Astrocyte (in vitro differentiated cells and primary cell): ENCODE data around the gene MTUS2. TPM values are rescaled to one million over a fixed set of nuclear protein-coding genes. Genes with fewer than 3 reads are reported as not detected.

Experiments used
- DNase-seq: peaks from one replicate; pipeline ENCODE4 v3.0.0-alpha.2; 2010; ENCODE audit warnings: low read depth
- FAIRE-seq: peaks from 2 replicates; lab custom pipeline; 2011; peaks lifted over from hg19 to GRCh38; lab: Jason Lieb, UNC
- H2AFZ ChIP-seq: 2 replicates; pipeline ENCODE4 v1.6.0; 2012; ENCODE audit warnings: low read depth, low read length, inconsistent platforms
- H3K27ac ChIP-seq: 2 replicates; pipeline ENCODE4 v1.5.1; 2011; ENCODE audit warnings: low read depth, low read length, inconsistent platforms
- H3K27me3 ChIP-seq: 2 replicates; pipeline ENCODE4 v1.6.0; 2011; ENCODE audit warnings: low read length, inconsistent platforms; ENCODE audit not compliant: insufficient read depth
- H3K36me3 ChIP-seq: 2 replicates; pipeline ENCODE4 v1.5.1; 2011; ENCODE audit warnings: low read length, inconsistent platforms; ENCODE audit not compliant: insufficient read depth
- H3K4me1 ChIP-seq: 2 replicates; pipeline ENCODE4 v1.5.1; 2011; ENCODE audit warnings: low read length, inconsistent platforms; ENCODE audit not compliant: insufficient read depth
- H3K4me2 ChIP-seq: 2 replicates; pipeline ENCODE4 v1.6.0; 2012; ENCODE audit warnings: low read length, inconsistent platforms
- H3K4me3 ChIP-seq: 2 replicates; pipeline ENCODE4 v1.5.1; 2011; ENCODE audit warnings: low read depth, mild to moderate bottlenecking, low read length, inconsistent platforms; ENCODE audit not compliant: insufficient read depth
- H3K79me2 ChIP-seq: 2 replicates; pipeline ENCODE4 v1.6.0; 2012; ENCODE audit warnings: mild to moderate bottlenecking, low read length, inconsistent platforms; ENCODE audit not compliant: insufficient read depth
- H3K9ac ChIP-seq: 2 replicates; pipeline ENCODE4 v1.6.0; 2012; ENCODE audit warnings: mild to moderate bottlenecking, low read length, inconsistent platforms
- H3K9me3 ChIP-seq: 2 replicates; pipeline ENCODE4 v1.5.1; 2012; ENCODE audit warnings: low read depth, mild to moderate bottlenecking, low read length, inconsistent platforms; ENCODE audit not compliant: insufficient read depth
- H4K20me1 ChIP-seq: 2 replicates; pipeline ENCODE4 v1.6.0; 2012; ENCODE audit warnings: low read length, inconsistent platforms; ENCODE audit not compliant: insufficient read depth
- H3K27ac Mint-ChIP-seq: one replicate; pipeline ENCODE4 v1.8.0; 2021; ENCODE audit warnings: mild to moderate bottlenecking, mixed read lengths; ENCODE audit not compliant: unreplicated experiment
- H3K27me3 Mint-ChIP-seq: one replicate; pipeline ENCODE4 v1.8.0; 2021; ENCODE audit warnings: low read depth, mixed read lengths; ENCODE audit not compliant: unreplicated experiment
- H3K36me3 Mint-ChIP-seq: one replicate; pipeline ENCODE4 v1.8.0; 2021; ENCODE audit warnings: low read depth, mixed read lengths; ENCODE audit not compliant: unreplicated experiment
- H3K4me1 Mint-ChIP-seq: one replicate; pipeline ENCODE4 v1.8.0; 2021; ENCODE audit warnings: low read depth, mixed read lengths; ENCODE audit not compliant: unreplicated experiment
- H3K4me3 Mint-ChIP-seq: one replicate; pipeline ENCODE4 v1.8.0; 2021; ENCODE audit warnings: mild to moderate bottlenecking, moderate library complexity, mixed read lengths; ENCODE audit not compliant: unreplicated experiment
- H3K9me3 Mint-ChIP-seq: one replicate; pipeline ENCODE4 v1.8.0; 2021; ENCODE audit warnings: mild to moderate bottlenecking, mixed read lengths; ENCODE audit not compliant: unreplicated experiment
- EZH2 ChIP-seq: IDR thresholded peaks from 2 replicates; pipeline ENCODE4 v1.6.1; 2012; ENCODE audit warnings: mild to moderate bottlenecking, low read length, inconsistent platforms; ENCODE audit not compliant: insufficient read depth
- total RNA-seq: library from RNA; stranded (reverse); gene quantifications from 2 replicates; pipeline ENCODE4 v1.2.1, GENCODE V29; 2021
- TF ChIP-seq, protein P1 (sequence below): IDR thresholded peaks from 2 replicates; pipeline ENCODE4 v1.5.1; 2011; ENCODE audit warnings: low read depth, mild to moderate bottlenecking, inconsistent platforms, low read length, moderate library complexity; ENCODE audit not compliant: insufficient read depth

Gene MTUS2
- total RNA-seq, 1 donor from 2014 or later: 0.50 TPM

DNA sequence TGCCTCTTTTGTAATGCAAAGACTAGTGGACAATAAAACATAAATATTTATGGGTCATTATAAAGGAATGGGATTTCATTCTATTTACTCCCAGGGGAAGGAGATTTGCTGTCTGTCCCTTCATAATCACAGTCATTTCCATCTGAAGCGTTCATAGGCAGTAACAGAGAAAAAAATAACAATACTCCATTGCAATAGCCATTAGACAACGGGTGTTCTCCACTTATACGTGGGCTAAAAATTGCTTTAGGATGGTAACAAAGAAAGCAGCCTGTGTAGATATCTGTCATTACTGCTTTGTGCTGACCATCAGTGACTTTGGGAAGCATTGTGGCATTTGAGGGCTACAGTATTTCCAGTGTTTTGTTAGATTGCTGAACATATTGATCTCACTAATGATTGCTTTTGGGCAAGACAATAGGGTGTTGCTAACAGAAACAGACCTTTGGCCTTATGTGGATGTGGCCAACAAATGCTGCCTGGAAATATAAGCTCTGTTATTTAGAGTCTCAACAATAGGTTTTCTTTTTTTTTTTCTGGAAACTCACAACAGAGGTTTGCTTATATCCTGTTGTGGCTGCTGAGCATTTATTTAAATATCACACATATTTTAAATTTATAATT is 355.2 kb downstream of the MTUS2 start:
- no peak overlapping the region for H3K27ac ChIP-seq

DNA sequence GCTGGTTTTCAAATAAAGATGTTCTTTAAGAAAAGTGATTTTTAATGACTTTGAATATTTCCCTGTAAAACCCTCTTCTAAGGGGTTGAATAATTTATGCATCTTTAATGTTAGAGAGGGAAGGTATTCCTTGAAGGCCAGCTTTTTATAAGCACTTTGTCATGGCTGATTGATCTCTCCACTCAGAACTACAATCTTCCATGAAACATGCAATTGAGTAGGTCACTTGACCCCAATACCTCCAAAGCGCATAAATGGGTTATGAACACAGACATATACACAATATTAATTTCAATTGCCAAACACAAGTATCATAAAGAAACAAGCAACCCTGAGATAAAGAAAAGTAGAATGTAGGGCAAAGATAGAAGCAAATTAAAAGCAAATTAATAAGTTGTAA is 359.9 kb downstream of the MTUS2 start:
- peaks cover 2% of the 10 kb centered on the region for H3K27me3 Mint-ChIP-seq
- no peaks in the 10 kb centered on the region for H3K36me3 Mint-ChIP-seq
- H3K4me1 ChIP-seq: no peaks in the 10 kb centered on the region
- H3K9ac ChIP-seq: no peak overlapping the region
- H3K9me3 Mint-ChIP-seq: peaks cover 7% of the 10 kb centered on the region
- no peaks in the 10 kb centered on the region for H4K20me1 ChIP-seq
- H3K4me3 ChIP-seq: no peak overlapping the region
- H3K4me2 ChIP-seq: no peak overlapping the region
- H3K4me3 Mint-ChIP-seq: no peak overlapping the region
- H3K9me3 ChIP-seq: peaks cover 3% of the 10 kb centered on the region
- TF ChIP-seq, protein P1, sequence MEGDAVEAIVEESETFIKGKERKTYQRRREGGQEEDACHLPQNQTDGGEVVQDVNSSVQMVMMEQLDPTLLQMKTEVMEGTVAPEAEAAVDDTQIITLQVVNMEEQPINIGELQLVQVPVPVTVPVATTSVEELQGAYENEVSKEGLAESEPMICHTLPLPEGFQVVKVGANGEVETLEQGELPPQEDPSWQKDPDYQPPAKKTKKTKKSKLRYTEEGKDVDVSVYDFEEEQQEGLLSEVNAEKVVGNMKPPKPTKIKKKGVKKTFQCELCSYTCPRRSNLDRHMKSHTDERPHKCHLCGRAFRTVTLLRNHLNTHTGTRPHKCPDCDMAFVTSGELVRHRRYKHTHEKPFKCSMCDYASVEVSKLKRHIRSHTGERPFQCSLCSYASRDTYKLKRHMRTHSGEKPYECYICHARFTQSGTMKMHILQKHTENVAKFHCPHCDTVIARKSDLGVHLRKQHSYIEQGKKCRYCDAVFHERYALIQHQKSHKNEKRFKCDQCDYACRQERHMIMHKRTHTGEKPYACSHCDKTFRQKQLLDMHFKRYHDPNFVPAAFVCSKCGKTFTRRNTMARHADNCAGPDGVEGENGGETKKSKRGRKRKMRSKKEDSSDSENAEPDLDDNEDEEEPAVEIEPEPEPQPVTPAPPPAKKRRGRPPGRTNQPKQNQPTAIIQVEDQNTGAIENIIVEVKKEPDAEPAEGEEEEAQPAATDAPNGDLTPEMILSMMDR: no peak
- TF ChIP-seq EZH2: no peak
- no peak overlapping the region for H2AFZ ChIP-seq
- no peaks in the 10 kb centered on the region for H3K4me1 Mint-ChIP-seq
- DNase-seq (no peak), FAIRE-seq (no peak)
- no peaks in the 10 kb centered on the region for H3K36me3 ChIP-seq
- H3K27ac ChIP-seq: no peak overlapping the region
- H3K27me3 ChIP-seq: no peaks in the 10 kb centered on the region
- H3K27ac Mint-ChIP-seq: no peak overlapping the region
- no peaks in the 10 kb centered on the region for H3K79me2 ChIP-seq

More for the DNA sequence above, 355.2 kb downstream of the MTUS2 start:
- H3K4me1 Mint-ChIP-seq: no peaks in the 10 kb centered on the region
- FAIRE-seq (no peak), DNase-seq (no peak)
- no peaks in the 10 kb centered on the region for H3K36me3 ChIP-seq
- no peaks in the 10 kb centered on the region for H3K79me2 ChIP-seq
- H3K4me2 ChIP-seq: no peak overlapping the region
- H3K4me3 Mint-ChIP-seq: no peak overlapping the region
- H3K9me3 ChIP-seq: no peaks in the 10 kb centered on the region
- H4K20me1 ChIP-seq: no peaks in the 10 kb centered on the region
- no peaks in the 10 kb centered on the region for H3K4me1 ChIP-seq
- H3K9me3 Mint-ChIP-seq: peaks cover 4% of the 10 kb centered on the region
- no peak for TF ChIP-seq EZH2
- TF ChIP-seq, protein P1: no peak
- no peaks in the 10 kb centered on the region for H3K27me3 Mint-ChIP-seq
- H3K9ac ChIP-seq: no peak overlapping the region
- no peak overlapping the region for H3K27ac Mint-ChIP-seq
- no peaks in the 10 kb centered on the region for H3K27me3 ChIP-seq
- H3K36me3 Mint-ChIP-seq: no peaks in the 10 kb centered on the region
- H2AFZ ChIP-seq: no peak overlapping the region
- H3K4me3 ChIP-seq: no peak overlapping the region

DNA sequence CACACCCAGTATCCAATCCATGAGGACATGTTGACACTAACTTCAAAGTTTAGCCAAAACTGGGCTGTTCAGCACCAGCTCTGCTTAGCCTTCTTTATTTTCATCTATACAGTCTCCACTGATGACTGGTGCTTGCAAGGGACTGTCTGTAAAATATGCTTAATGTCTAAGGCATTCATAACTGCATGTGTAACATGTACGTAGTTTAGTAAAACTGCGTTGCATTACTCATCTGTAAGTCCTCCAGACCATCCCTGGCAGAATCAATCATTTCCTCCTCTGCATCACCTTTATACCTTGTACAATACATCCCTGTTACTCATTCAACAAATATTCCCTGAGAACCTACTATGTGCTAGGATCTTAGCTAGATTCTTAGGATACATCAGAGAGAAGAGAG is 362.1 kb downstream of the MTUS2 start:
- no peaks in the 10 kb centered on the region for H3K79me2 ChIP-seq
- no peaks in the 10 kb centered on the region for H3K27me3 ChIP-seq
- TF ChIP-seq, protein P1: no peak
- no peak for TF ChIP-seq EZH2
- no peaks in the 10 kb centered on the region for H3K4me1 ChIP-seq
- H3K27ac ChIP-seq: no peak overlapping the region
- Mint-ChIP-seq H3K27ac (no peak overlapping the region), H3K4me3 (no peak overlapping the region), H3K36me3 (no peaks in the 10 kb centered on the region), H3K4me1 (no peaks in the 10 kb centered on the region), H3K9me3 (peaks cover 4% of the 10 kb centered on the region), H3K27me3 (peaks cover 2% of the 10 kb centered on the region)
- H3K36me3 ChIP-seq: no peaks in the 10 kb centered on the region
- no peak overlapping the region for H3K9ac ChIP-seq
- H3K4me3 ChIP-seq: no peak overlapping the region
- no peak overlapping the region for H3K4me2 ChIP-seq
- FAIRE-seq (no peak), DNase-seq (no peak)
- H4K20me1 ChIP-seq: no peaks in the 10 kb centered on the region
- no peak overlapping the region for H2AFZ ChIP-seq
- peaks cover 4% of the 10 kb centered on the region for H3K9me3 ChIP-seq
